A549 (cell line): Measurements from ENCODE around the gene SMTNL2.

ENCODE experiments used
- CBX8 ChIP-seq: fragments of 200-600 bp; sonication (generic); IDR thresholded peaks from 2 replicates; pipeline ENCODE4 v1.6.1; 2016
- EP300 ChIP-seq, 2 experiments: fragments of >200 bp; sonication (Bioruptor Twin); formaldehyde crosslinking; IDR thresholded peaks; 2 replicates in 1 of 2; 3 replicates in 1 of 2; pipeline ENCODE4 v1.6.1; 2016 to 2017
- GATA3 ChIP-seq: IDR thresholded peaks from 2 replicates; pipeline ENCODE4 v1.6.1; 2012; ENCODE audit warnings: borderline replicate concordance
- HOXA7 ChIP-seq: fragments of 250-450 bp; sonication (Bioruptor Pico); IDR thresholded peaks from 2 replicates; pipeline ENCODE4 v1.5.0; 2020; ENCODE audit warnings: mild to moderate bottlenecking, moderate library complexity
- JUN ChIP-seq, 2 experiments: fragments of >200 bp; sonication (Bioruptor Twin); formaldehyde crosslinking; IDR thresholded peaks; 2 replicates in 1 of 2; 3 replicates in 1 of 2; pipeline ENCODE4 v1.6.1; 2016 to 2017
- JUNB ChIP-seq: fragments of >200 bp; sonication (Bioruptor Twin); formaldehyde crosslinking; IDR thresholded peaks from 2 replicates; pipeline ENCODE4 v1.6.1; 2016
- MAFK ChIP-seq: fragments of 450-650 bp; IDR thresholded peaks from 2 replicates; pipeline ENCODE4 v1.6.1; 2014; ENCODE audit not compliant: partially characterized antibody
- NFE2L2 ChIP-seq: fragments of 150-350 bp; conservative IDR thresholded peaks from 2 replicates; pipeline ENCODE4 v1.6.1; 2014; ENCODE audit warnings: low read length
- POLR2A ChIP-seq: IDR thresholded peaks from 2 replicates; pipeline ENCODE4 v1.6.1; 2012; ENCODE audit warnings: mild to moderate bottlenecking, low read length
- POLR2AphosphoS2 ChIP-seq: conservative IDR thresholded peaks from 2 replicates; pipeline ENCODE4 v1.6.1; 2012; ENCODE audit warnings: low read length, improper control_type of control experiment, inconsistent platforms
- RCOR1 ChIP-seq: fragments of 150-350 bp; IDR thresholded peaks from 2 replicates; pipeline ENCODE4 v1.6.1; 2014; ENCODE audit warnings: antibody characterized with exemption, low read length, low read depth
- TP53 ChIP-seq: fragments of 250-450 bp; sonication (Bioruptor Pico); IDR thresholded peaks from 2 replicates; pipeline ENCODE4 v1.5.0; 2021; ENCODE audit warnings: mild to moderate bottlenecking, moderate library complexity
- TF ChIP-seq, protein P1 (sequence below): fragments of >200 bp; sonication (Bioruptor Twin); formaldehyde crosslinking; IDR thresholded peaks from 3 replicates; pipeline ENCODE4 v1.5.1; 2016

DNA sequence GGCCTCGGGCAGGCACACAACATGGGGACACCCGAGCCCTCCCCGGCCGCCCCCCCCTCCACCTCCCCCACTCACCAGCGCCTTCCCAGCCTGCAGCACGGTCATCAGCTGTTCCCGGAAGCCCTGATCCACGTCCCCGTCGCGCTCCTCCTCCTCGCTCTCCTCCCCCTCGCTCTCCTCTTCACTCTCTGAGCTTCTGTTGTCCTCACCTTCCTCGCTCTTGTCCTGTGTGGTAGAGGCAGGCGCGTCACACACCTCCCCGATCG lies 39.4 kb upstream of the SMTNL2 start:
- no peak for TF ChIP-seq CBX8
- TF ChIP-seq POLR2A: no peak
- TF ChIP-seq HOXA7 (CRISPR knock-in tag): no peak
- TF ChIP-seq TP53: no peak
- TF ChIP-seq, protein P1, sequence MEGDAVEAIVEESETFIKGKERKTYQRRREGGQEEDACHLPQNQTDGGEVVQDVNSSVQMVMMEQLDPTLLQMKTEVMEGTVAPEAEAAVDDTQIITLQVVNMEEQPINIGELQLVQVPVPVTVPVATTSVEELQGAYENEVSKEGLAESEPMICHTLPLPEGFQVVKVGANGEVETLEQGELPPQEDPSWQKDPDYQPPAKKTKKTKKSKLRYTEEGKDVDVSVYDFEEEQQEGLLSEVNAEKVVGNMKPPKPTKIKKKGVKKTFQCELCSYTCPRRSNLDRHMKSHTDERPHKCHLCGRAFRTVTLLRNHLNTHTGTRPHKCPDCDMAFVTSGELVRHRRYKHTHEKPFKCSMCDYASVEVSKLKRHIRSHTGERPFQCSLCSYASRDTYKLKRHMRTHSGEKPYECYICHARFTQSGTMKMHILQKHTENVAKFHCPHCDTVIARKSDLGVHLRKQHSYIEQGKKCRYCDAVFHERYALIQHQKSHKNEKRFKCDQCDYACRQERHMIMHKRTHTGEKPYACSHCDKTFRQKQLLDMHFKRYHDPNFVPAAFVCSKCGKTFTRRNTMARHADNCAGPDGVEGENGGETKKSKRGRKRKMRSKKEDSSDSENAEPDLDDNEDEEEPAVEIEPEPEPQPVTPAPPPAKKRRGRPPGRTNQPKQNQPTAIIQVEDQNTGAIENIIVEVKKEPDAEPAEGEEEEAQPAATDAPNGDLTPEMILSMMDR: no peak
- TF ChIP-seq EP300 (IDR thresholded peaks at IDR 0.05): no peak
- no peak for TF ChIP-seq NFE2L2
- TF ChIP-seq JUN (IDR thresholded peaks at IDR 0.05): no peak
- TF ChIP-seq POLR2AphosphoS2: no peak
- TF ChIP-seq MAFK: no peak
- no peak for TF ChIP-seq GATA3
- no peak for TF ChIP-seq RCOR1
- TF ChIP-seq JUNB: no peak
